Measurements from ENCODE around the gene BNC2. TPM values are rescaled to one million over a fixed set of nuclear protein-coding genes. Genes with fewer than 3 reads are reported as not detected.

BNC2 gene
- total and polyA plus RNA-seq, 2 of the 13 experiments (the other 11 are each of a cell fraction or from before 2014, with no cell fraction given), result not detected

GRCh38 chr9:16509997-16510396, 360.5 kb downstream of the BNC2 start:
- peaks cover 0 to 4% of the 10 kb centered on the region in 2 experiments; a peak in 1 of 5 replicates for H3K27me3 ChIP-seq (ENCODE audit: control insufficient read depth in 1 of 2, insufficient read depth in 2 of 2, low read length in 2 of 2)
- H2AFZ ChIP-seq (ENCODE audit: low read length), result no peak overlapping the region
- H4K20me1 ChIP-seq (ENCODE audit: insufficient read depth, low read length), result no peaks in the 10 kb centered on the region
- in situ Hi-C loops (cut with HindIII; ENCODE audit: extremely low pct_ligation_motif_present, low pct_unique_long_range_greater_than_20kb), result no loop called here
- TF ChIP-seq ZNF616 (CRISPR knock-in tag; IDR thresholded peaks at IDR 0.05; ENCODE audit: low read depth) (no peak), MAFK (conservative IDR thresholded peaks at IDR 0.05 in 1 of 2, IDR thresholded peaks at IDR 0.05 in 1 of 2; ENCODE audit: low read length in 2 of 2) (peak; percentile 16 to 29; a peak in 1 of 4 replicates), ZEB1 (IDR thresholded peaks at IDR 0.05; ENCODE audit: insufficient replicate concordance, low read depth) (no peak)
- no peak for FAIRE-seq
- H3K27ac ChIP-seq (ENCODE audit: extremely low read length, insufficient read depth, low read length), result no peak overlapping the region
- H3K36me3 ChIP-seq (replicated peaks in 1 of 2; ENCODE audit: control insufficient read depth in 1 of 2, insufficient read depth in 2 of 2, low read length in 2 of 2), result no peaks in the 10 kb centered on the region
- no peak overlapping the region for H3K4me2 ChIP-seq (ENCODE audit: low read depth, low read length)
- ATAC-seq, result no peak
- CTCF ChIA-PET (ENCODE audit: low intra/inter-chr PET ratio, low total read pairs), result no interaction called here
- POLR2A ChIA-PET, result no interaction called here
- no peaks in the 10 kb centered on the region for H3K4me1 ChIP-seq (ENCODE audit: insufficient read depth, low read length)
- H3K79me2 ChIP-seq (ENCODE audit: insufficient read depth, low read length), result no peaks in the 10 kb centered on the region
- intact Hi-C loops (cut with micrococcal nuclease; ENCODE audit: unreplicated experiment), result no loop called here
- WGBS (ENCODE audit: low lambda C conversion rate), result 3% methylated on average over 5 of the region's 5 CpGs
- no peak overlapping the region for H3K9ac ChIP-seq (ENCODE audit: insufficient read depth, low read depth, low read length)
- H3K4me3 ChIP-seq (replicated peaks in 1 of 3; ENCODE audit: insufficient read depth in 1 of 3, low read depth in 2 of 3, low read length in 3 of 3), result no peak overlapping the region
- no TSS peak for BruUV-seq (replicated peaks)
- no peak for DNase-seq (ENCODE audit: low spot score)
- H3K9me3 ChIP-seq (ENCODE audit: low read length), result no peaks in the 10 kb centered on the region

GRCh38 chr9:16505199-16505598, 365.3 kb downstream of the BNC2 start:
- no peaks in the 10 kb centered on the region for H3K79me2 ChIP-seq (ENCODE audit: insufficient read depth, low read length)
- ChIA-PET POLR2A (no interaction called here), CTCF (ENCODE audit: low intra/inter-chr PET ratio, low total read pairs) (no interaction called here)
- H3K4me1 ChIP-seq (ENCODE audit: insufficient read depth, low read length), result no peaks in the 10 kb centered on the region
- no peak overlapping the region for H3K4me2 ChIP-seq (ENCODE audit: low read depth, low read length)
- no peaks in the 10 kb centered on the region for H3K36me3 ChIP-seq (replicated peaks in 1 of 2; ENCODE audit: control insufficient read depth in 1 of 2, insufficient read depth in 2 of 2, low read length in 2 of 2)
- 4% methylated on average over 2 of the region's 2 CpGs for whole genome bisulfite sequencing (ENCODE audit: low lambda C conversion rate)
- no peak overlapping the region for H2AFZ ChIP-seq (ENCODE audit: low read length)
- BruUV-seq (replicated peaks), result no TSS peak
- no peaks in the 10 kb centered on the region; a peak in 1 of 5 replicates for H3K27me3 ChIP-seq (ENCODE audit: control insufficient read depth in 1 of 2, insufficient read depth in 2 of 2, low read length in 2 of 2)
- DNase-seq (ENCODE audit: low spot score), result no peak
- TF ChIP-seq ZSCAN9 (CRISPR knock-in tag; IDR thresholded peaks at IDR 0.05; ENCODE audit: borderline replicate concordance) (no peak), FOXP1 (IDR thresholded peaks at IDR 0.05) (no peak), FOXP1 (CRISPR knock-in tag; IDR thresholded peaks at IDR 0.05) (no peak), FUBP1 (CRISPR knock-in tag; IDR thresholded peaks at IDR 0.05; ENCODE audit: borderline replicate concordance) (no peak)
- H4K20me1 ChIP-seq (ENCODE audit: insufficient read depth, low read length), result no peaks in the 10 kb centered on the region
- no peak overlapping the region for H3K27ac ChIP-seq (ENCODE audit: extremely low read length, insufficient read depth, low read length)
- intact Hi-C loops (cut with micrococcal nuclease; ENCODE audit: unreplicated experiment) (no loop called here), in situ Hi-C loops (cut with HindIII; ENCODE audit: extremely low pct_ligation_motif_present, low pct_unique_long_range_greater_than_20kb) (no loop called here)
- no peak for FAIRE-seq
- no peak for ATAC-seq
- no peak overlapping the region for H3K9ac ChIP-seq (ENCODE audit: insufficient read depth, low read depth, low read length)
- H3K9me3 ChIP-seq (ENCODE audit: low read length), result no peaks in the 10 kb centered on the region
- no peak overlapping the region for H3K4me3 ChIP-seq (replicated peaks in 1 of 3; ENCODE audit: insufficient read depth in 1 of 3, low read depth in 2 of 3, low read length in 3 of 3)
